Type B pancreatic cell (in vitro differentiated cells): ENCODE results near the gene PPP3CA. TPM values are rescaled to one million over a fixed set of nuclear protein-coding genes. Genes with fewer than 3 reads are reported as not detected.
A peak's percentile ranks its signal among the peaks of the same experiment; 100 is the strongest.

Experiments
- DNase-seq: peaks from one replicate; pipeline ENCODE4 v3.0.0; 2021; ENCODE audit warnings: mixed read lengths; ENCODE audit not compliant: unreplicated experiment; ENCODE audit errors: extremely low spot score
- H3K27ac Mint-ChIP-seq: 2 replicates; pipeline ENCODE4 v1.8.0; 2021; ENCODE audit warnings: mild to moderate bottlenecking, mixed read lengths
- H3K27me3 Mint-ChIP-seq: 2 replicates; pipeline ENCODE4 v1.8.0; 2021; ENCODE audit warnings: mixed read lengths
- H3K36me3 Mint-ChIP-seq: 2 replicates; pipeline ENCODE4 v1.8.0; 2021; ENCODE audit warnings: mixed read lengths
- H3K4me1 Mint-ChIP-seq: one replicate; pipeline ENCODE4 v1.8.0; 2021; ENCODE audit warnings: mixed read lengths; ENCODE audit not compliant: unreplicated experiment
- H3K4me3 Mint-ChIP-seq: 2 replicates; pipeline ENCODE4 v1.8.0; 2021; ENCODE audit warnings: mild to moderate bottlenecking, mixed read lengths
- H3K9me3 Mint-ChIP-seq: 2 replicates; pipeline ENCODE4 v1.8.0; 2021; ENCODE audit warnings: mixed read lengths
- total RNA-seq: library from RNA; stranded (reverse); gene quantifications from 2 replicates; pipeline ENCODE4 v1.2.1, GENCODE V29; 2021; ENCODE audit warnings: low replicate concordance
- TF ChIP-seq, protein P1 (sequence below): fragments of 200-600 bp; sonication (generic); conservative IDR thresholded peaks from 2 replicates; pipeline ENCODE4 v1.5.0; 2021; ENCODE audit warnings: antibody characterized with exemption, mild to moderate bottlenecking

The PPP3CA gene
- total RNA-seq, 1 donor from 2014 or later = 35.4 TPM

DNA sequence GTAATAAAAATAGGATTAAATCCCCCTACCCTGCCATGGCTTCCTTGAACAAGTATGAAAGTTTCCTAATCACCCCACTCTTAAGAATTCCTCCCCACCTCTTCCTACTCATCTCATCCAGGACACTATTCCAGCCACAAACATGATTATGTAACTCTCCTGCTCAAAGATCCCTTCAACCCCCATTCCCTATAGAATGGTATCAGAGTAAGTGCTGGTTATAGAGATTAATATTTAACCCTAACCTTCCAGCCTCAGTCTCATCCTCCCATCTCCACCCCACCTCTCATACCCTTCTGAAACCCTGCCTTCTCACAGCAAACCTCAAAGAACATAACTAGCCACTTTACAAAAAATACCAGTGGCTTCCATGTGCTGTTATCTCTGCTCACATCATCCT is 155.1 kb downstream of the PPP3CA start:
- Mint-ChIP-seq H3K36me3 (no peaks in the 10 kb centered on the region), H3K27me3 (no peaks in the 10 kb centered on the region), H3K9me3 (no peaks in the 10 kb centered on the region), H3K4me3 (no peak overlapping the region), H3K4me1 (peaks cover 15% of the 10 kb centered on the region), H3K27ac (no peak overlapping the region)
- TF ChIP-seq, protein P1, sequence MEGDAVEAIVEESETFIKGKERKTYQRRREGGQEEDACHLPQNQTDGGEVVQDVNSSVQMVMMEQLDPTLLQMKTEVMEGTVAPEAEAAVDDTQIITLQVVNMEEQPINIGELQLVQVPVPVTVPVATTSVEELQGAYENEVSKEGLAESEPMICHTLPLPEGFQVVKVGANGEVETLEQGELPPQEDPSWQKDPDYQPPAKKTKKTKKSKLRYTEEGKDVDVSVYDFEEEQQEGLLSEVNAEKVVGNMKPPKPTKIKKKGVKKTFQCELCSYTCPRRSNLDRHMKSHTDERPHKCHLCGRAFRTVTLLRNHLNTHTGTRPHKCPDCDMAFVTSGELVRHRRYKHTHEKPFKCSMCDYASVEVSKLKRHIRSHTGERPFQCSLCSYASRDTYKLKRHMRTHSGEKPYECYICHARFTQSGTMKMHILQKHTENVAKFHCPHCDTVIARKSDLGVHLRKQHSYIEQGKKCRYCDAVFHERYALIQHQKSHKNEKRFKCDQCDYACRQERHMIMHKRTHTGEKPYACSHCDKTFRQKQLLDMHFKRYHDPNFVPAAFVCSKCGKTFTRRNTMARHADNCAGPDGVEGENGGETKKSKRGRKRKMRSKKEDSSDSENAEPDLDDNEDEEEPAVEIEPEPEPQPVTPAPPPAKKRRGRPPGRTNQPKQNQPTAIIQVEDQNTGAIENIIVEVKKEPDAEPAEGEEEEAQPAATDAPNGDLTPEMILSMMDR = no peak
- no peak for DNase-seq

DNA sequence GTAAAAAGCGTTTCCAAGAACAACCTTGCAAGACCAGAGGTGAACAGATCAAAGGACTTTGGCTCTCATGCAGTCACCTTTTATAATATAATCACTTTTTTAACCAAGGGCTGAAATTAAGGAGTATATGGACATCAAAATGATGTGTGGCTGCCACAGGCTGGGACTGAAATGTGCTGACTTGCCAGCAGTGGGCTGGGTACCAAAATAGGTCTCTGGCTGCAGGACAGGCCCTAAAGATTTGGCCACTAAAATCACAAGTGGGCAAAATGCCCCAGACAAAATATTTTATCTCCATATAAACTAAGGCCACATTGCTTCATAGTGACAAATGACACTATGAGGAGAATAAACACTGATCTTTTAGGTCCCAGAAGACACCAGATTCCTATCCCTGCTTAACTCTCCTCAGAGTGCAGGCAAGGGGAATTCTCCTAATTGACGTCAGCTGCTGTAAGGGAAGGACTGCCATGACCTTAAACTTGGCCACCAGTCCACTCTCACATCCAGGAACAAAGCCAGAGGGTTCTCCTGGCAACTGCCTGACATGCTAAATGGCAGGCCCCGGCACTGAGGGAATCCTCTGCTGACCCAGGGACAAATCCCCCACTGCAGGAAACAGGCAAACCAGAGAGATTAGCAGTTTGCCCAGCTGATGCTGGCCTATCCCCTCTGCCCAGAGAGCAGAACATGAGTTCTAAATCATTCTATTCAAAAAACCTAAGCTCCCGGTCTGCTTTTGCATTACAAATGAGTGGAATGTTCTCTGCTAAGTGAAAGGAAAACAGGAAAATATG is 155.8 kb downstream of the PPP3CA start:
- no peak overlapping the region for H3K27ac Mint-ChIP-seq
- H3K36me3 Mint-ChIP-seq = no peaks in the 10 kb centered on the region
- H3K4me3 Mint-ChIP-seq = no peak overlapping the region
- TF ChIP-seq, protein P1 = no peak
- H3K4me1 Mint-ChIP-seq = peaks cover 15% of the 10 kb centered on the region
- no peak for DNase-seq
- no peaks in the 10 kb centered on the region for H3K27me3 Mint-ChIP-seq
- H3K9me3 Mint-ChIP-seq = no peaks in the 10 kb centered on the region

DNA sequence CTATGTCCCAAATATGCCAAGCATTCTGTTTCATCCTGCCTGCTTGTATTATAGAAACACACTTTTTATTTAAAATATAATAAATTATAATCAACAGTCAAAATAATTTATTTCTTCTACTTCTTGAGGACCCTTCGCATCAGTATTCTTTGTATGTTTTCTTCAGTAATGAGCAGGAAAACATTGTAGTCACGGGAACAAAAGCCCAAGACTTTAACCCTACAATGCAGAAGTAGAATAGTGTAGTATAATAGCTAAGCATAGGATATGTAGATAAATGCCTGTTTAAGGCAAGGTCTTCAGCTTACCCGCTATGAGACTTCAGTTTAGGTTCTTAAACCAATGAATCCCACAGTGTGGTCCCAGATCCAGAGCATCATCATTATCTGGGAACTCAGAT is 156.6 kb downstream of the PPP3CA start:
- peaks cover 15% of the 10 kb centered on the region for H3K4me1 Mint-ChIP-seq
- no peaks in the 10 kb centered on the region for H3K9me3 Mint-ChIP-seq
- no peaks in the 10 kb centered on the region for H3K36me3 Mint-ChIP-seq
- H3K4me3 Mint-ChIP-seq = no peak overlapping the region
- no peaks in the 10 kb centered on the region for H3K27me3 Mint-ChIP-seq
- H3K27ac Mint-ChIP-seq = no peak overlapping the region
- TF ChIP-seq, protein P1 = no peak
- no peak for DNase-seq

DNA sequence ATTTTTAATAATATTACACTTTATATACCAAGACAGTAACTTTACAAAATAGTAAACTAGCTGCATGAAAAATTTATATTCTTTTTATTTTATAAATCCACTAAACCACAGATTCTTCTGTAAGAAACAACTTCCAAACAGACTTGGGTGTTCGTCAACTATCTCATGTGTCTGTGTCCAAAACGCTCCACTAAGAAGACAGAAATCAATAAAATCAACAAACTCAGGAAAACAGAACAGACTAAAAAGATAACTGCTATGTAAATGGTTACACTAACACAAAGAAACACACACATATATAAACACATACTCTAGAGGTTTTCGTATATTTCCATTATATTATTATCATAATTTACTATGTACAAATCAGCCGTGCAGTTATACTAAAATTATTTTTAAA is 158.4 kb downstream of the PPP3CA start:
- H3K27me3 Mint-ChIP-seq = no peaks in the 10 kb centered on the region
- H3K36me3 Mint-ChIP-seq = no peaks in the 10 kb centered on the region
- TF ChIP-seq, protein P1 = no peak
- peaks cover under 1% of the 10 kb centered on the region for H3K9me3 Mint-ChIP-seq
- H3K27ac Mint-ChIP-seq = no peak overlapping the region
- DNase-seq = no peak
- H3K4me3 Mint-ChIP-seq = no peak overlapping the region
- peaks cover 15% of the 10 kb centered on the region for H3K4me1 Mint-ChIP-seq

DNA sequence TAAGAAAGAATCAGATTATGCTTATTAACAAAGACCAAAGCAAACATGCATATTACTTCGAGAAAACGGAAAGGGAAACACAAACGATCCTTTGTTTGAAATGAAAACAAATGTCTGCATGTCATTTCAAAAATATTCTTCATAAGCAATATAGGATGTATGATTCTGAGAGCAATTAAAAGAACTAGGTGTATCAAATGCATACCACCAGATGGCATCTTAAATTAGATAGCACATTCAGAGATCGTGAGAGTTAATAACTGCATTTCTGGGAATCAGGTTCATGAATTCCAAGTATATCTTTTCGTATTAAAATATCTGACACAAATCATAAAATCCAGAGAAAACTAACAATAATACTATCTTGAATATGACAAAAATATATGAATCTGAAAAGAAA is 159.5 kb downstream of the PPP3CA start:
- no peak for DNase-seq
- H3K36me3 Mint-ChIP-seq = peaks cover 3% of the 10 kb centered on the region
- H3K9me3 Mint-ChIP-seq = peaks cover 8% of the 10 kb centered on the region
- H3K4me1 Mint-ChIP-seq = peaks cover 15% of the 10 kb centered on the region
- TF ChIP-seq, protein P1 = peak; percentile 36
- no peak overlapping the region for H3K4me3 Mint-ChIP-seq
- H3K27me3 Mint-ChIP-seq = no peaks in the 10 kb centered on the region
- no peak overlapping the region for H3K27ac Mint-ChIP-seq
